Measurements from ENCODE around the gene TSNAX. TPM values are rescaled to one million over a fixed set of nuclear protein-coding genes. Genes with fewer than 3 reads are reported as not detected.

Gene TSNAX
- total and polyA plus RNA-seq, 4 donors = 12.8 to 25.4 (median 19.6) TPM

DNA sequence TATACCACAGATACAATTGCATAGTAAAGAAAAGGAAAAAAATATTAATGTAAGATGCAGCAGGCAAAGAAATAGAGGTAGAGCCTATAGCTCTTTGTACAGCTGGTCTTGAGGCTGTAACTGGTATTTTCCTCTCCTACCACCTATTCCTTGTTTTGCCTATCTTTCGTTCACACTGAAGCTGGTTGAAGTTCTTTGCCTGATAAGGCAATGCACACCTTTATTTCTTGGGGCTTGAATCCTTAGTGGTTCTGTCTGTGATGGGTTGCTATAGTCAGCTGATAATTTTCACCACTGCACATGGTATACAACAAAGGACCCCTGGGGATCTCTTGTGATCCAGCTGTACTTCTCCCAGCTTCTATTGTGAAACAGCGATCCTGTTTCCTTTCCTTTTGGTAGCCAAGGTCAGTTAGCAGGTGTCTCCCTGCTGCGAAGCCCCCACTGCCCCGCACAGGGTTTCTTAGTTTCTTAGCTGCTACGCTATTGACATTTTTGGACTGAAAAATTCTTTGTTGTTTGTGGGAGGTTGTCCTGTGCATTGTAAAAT is 9.9 kb upstream of the TSNAX start:
- DNase-seq (ENCODE audit: low spot score) = no peak
- WGBS = 89% methylated on average over 5 of the region's 5 CpGs
- no peak overlapping the region for H3K4me3 ChIP-seq (ENCODE audit: low read depth in 1 of 3, low read length in 3 of 3)
- no peak overlapping the region for H3K27ac ChIP-seq (ENCODE audit: low read depth in 1 of 2, low read length in 2 of 2)
- no peak overlapping the region for H3K9ac ChIP-seq (ENCODE audit: low read depth in 1 of 2, low read length in 2 of 2)
- H3K9me3 ChIP-seq (ENCODE audit: control insufficient read depth in 4 of 4, low read length in 3 of 4) = no peaks in the 10 kb centered on the region
- TF ChIP-seq RAD21 (IDR thresholded peaks at IDR 0.05) (no peak), FOXA1 (IDR thresholded peaks at IDR 0.05) (no peak), NR2F2 (IDR thresholded peaks at IDR 0.05) (no peak), SP1 (IDR thresholded peaks at IDR 0.05) (no peak), CTCF (IDR thresholded peaks at IDR 0.05; ENCODE audit: low read depth, low read length, missing input control) (no peak), YY1 (IDR thresholded peaks at IDR 0.05) (no peak), RXRA (IDR thresholded peaks at IDR 0.05) (no peak), TAF1 (conservative IDR thresholded peaks at IDR 0.05) (no peak), HNF4G (IDR thresholded peaks at IDR 0.05) (no peak), JUND (IDR thresholded peaks at IDR 0.05) (no peak), EGR1 (IDR thresholded peaks at IDR 0.05; ENCODE audit: low read depth in 2 of 2) (no peak), HNF4A (conservative IDR thresholded peaks at IDR 0.05) (no peak), FOXA2 (IDR thresholded peaks at IDR 0.05) (no peak), GABPA (IDR thresholded peaks at IDR 0.05 in 1 of 2, conservative IDR thresholded peaks at IDR 0.05 in 1 of 2) (no peak)
- TF ChIP-seq, protein P1, sequence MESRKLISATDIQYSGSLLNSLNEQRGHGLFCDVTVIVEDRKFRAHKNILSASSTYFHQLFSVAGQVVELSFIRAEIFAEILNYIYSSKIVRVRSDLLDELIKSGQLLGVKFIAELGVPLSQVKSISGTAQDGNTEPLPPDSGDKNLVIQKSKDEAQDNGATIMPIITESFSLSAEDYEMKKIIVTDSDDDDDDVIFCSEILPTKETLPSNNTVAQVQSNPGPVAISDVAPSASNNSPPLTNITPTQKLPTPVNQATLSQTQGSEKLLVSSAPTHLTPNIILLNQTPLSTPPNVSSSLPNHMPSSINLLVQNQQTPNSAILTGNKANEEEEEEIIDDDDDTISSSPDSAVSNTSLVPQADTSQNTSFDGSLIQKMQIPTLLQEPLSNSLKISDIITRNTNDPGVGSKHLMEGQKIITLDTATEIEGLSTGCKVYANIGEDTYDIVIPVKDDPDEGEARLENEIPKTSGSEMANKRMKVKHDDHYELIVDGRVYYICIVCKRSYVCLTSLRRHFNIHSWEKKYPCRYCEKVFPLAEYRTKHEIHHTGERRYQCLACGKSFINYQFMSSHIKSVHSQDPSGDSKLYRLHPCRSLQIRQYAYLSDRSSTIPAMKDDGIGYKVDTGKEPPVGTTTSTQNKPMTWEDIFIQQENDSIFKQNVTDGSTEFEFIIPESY (IDR thresholded peaks at IDR 0.05) = no peak
- TF ChIP-seq, protein P2, sequence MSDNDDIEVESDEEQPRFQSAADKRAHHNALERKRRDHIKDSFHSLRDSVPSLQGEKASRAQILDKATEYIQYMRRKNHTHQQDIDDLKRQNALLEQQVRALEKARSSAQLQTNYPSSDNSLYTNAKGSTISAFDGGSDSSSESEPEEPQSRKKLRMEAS (IDR thresholded peaks at IDR 0.05) = no peak
- TF ChIP-seq, protein P3, sequence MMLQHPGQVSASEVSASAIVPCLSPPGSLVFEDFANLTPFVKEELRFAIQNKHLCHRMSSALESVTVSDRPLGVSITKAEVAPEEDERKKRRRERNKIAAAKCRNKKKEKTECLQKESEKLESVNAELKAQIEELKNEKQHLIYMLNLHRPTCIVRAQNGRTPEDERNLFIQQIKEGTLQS (IDR thresholded peaks at IDR 0.05) = no peak
- no peaks in the 10 kb centered on the region for H3K4me1 ChIP-seq (ENCODE audit: control insufficient read depth in 4 of 4, insufficient read depth in 4 of 4, low read length in 3 of 4)
- no peaks in the 10 kb centered on the region for H3K27me3 ChIP-seq (ENCODE audit: control insufficient read depth in 4 of 4, insufficient read depth in 4 of 4, low read length in 3 of 4)
- no peaks in the 10 kb centered on the region for H3K36me3 ChIP-seq (ENCODE audit: control insufficient read depth in 4 of 4, insufficient read depth in 3 of 4, low read depth in 1 of 4, low read length in 3 of 4)

DNA sequence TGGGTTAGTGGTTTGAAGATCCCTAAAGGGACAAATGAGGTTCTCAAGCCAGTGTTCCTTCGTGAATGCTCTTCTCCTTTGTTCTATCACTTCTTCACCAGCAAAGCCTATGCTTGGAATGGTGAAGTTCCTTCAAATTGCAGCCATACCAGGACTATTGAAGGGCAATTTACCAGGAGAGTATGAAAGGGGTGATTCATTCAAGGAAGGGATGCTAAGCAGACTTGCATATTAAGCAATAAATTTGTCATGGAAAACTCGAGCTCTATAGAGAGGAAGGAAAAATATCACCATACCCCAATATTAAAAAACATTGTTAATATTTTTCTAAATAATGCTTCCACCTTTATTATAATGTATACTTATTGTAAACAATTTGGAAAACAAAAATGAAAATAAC is 9.3 kb upstream of the TSNAX start:
- no peaks in the 10 kb centered on the region for H3K36me3 ChIP-seq (ENCODE audit: control insufficient read depth in 4 of 4, insufficient read depth in 3 of 4, low read depth in 1 of 4, low read length in 3 of 4)
- H3K9ac ChIP-seq (ENCODE audit: low read depth in 1 of 2, low read length in 2 of 2) = no peak overlapping the region
- H3K9me3 ChIP-seq (ENCODE audit: control insufficient read depth in 4 of 4, low read length in 3 of 4) = no peaks in the 10 kb centered on the region
- no peaks in the 10 kb centered on the region for H3K4me1 ChIP-seq (ENCODE audit: control insufficient read depth in 4 of 4, insufficient read depth in 4 of 4, low read length in 3 of 4)
- no peaks in the 10 kb centered on the region for H3K27me3 ChIP-seq (ENCODE audit: control insufficient read depth in 4 of 4, insufficient read depth in 4 of 4, low read length in 3 of 4)
- 83% methylated on average over 2 of the region's 2 CpGs for whole genome bisulfite sequencing
- no peak overlapping the region for H3K27ac ChIP-seq (ENCODE audit: low read depth in 1 of 2, low read length in 2 of 2)
- DNase-seq (ENCODE audit: low spot score) = no peak
- no peak overlapping the region for H3K4me3 ChIP-seq (ENCODE audit: low read depth in 1 of 3, low read length in 3 of 3)
- TF ChIP-seq FOXA1 (IDR thresholded peaks at IDR 0.05) (no peak), CTCF (IDR thresholded peaks at IDR 0.05; ENCODE audit: low read depth, low read length, missing input control) (no peak), RXRA (IDR thresholded peaks at IDR 0.05) (no peak), SP1 (IDR thresholded peaks at IDR 0.05) (no peak), HNF4A (conservative IDR thresholded peaks at IDR 0.05) (no peak), YY1 (IDR thresholded peaks at IDR 0.05) (no peak), FOXA2 (IDR thresholded peaks at IDR 0.05) (no peak), HNF4G (IDR thresholded peaks at IDR 0.05) (no peak), EGR1 (IDR thresholded peaks at IDR 0.05; ENCODE audit: low read depth in 2 of 2) (no peak), TAF1 (conservative IDR thresholded peaks at IDR 0.05) (no peak), JUND (IDR thresholded peaks at IDR 0.05) (no peak)
- TF ChIP-seq, protein P3 (IDR thresholded peaks at IDR 0.05) = no peak
- TF ChIP-seq, protein P2 (IDR thresholded peaks at IDR 0.05) = no peak
- TF ChIP-seq, protein P4, sequence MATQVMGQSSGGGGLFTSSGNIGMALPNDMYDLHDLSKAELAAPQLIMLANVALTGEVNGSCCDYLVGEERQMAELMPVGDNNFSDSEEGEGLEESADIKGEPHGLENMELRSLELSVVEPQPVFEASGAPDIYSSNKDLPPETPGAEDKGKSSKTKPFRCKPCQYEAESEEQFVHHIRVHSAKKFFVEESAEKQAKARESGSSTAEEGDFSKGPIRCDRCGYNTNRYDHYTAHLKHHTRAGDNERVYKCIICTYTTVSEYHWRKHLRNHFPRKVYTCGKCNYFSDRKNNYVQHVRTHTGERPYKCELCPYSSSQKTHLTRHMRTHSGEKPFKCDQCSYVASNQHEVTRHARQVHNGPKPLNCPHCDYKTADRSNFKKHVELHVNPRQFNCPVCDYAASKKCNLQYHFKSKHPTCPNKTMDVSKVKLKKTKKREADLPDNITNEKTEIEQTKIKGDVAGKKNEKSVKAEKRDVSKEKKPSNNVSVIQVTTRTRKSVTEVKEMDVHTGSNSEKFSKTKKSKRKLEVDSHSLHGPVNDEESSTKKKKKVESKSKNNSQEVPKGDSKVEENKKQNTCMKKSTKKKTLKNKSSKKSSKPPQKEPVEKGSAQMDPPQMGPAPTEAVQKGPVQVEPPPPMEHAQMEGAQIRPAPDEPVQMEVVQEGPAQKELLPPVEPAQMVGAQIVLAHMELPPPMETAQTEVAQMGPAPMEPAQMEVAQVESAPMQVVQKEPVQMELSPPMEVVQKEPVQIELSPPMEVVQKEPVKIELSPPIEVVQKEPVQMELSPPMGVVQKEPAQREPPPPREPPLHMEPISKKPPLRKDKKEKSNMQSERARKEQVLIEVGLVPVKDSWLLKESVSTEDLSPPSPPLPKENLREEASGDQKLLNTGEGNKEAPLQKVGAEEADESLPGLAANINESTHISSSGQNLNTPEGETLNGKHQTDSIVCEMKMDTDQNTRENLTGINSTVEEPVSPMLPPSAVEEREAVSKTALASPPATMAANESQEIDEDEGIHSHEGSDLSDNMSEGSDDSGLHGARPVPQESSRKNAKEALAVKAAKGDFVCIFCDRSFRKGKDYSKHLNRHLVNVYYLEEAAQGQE (IDR thresholded peaks at IDR 0.05) = no peak

Data from liver (tissue), 9 donors.